RCC 7860 (cell line): ENCODE data around the gene GSTT2B.
"Not testable (repeated sequence)": the region's sequence is repeated elsewhere in the genome, so short reads cannot be mapped to it uniquely, and the experiment has no call there.

Source experiments
- DNase-seq: peaks from one replicate; pipeline ENCODE4 v3.0.0-alpha.2; 2015; ENCODE audit warnings: low spot score
- FAIRE-seq: peaks from 2 replicates; lab custom pipeline; 2012; peaks lifted over from hg19 to GRCh38; lab: Jason Lieb, UNC

Gene GSTT2B

GRCh38 chr22:23908587-23909205 is 52.3 kb downstream of the GSTT2B start:
- no peak for FAIRE-seq
- DNase-seq, result no peak

- DNase-seq, FAIRE-seq: not testable (repeated sequence)
Measured at GRCh38 chr22:23907423-23907822, 53.6 kb downstream of the GSTT2B start.
